HG02938 (cell line): ENCODE measurements around the gene PACRG.

ENCODE experiments used
- ATAC-seq: cut with Tn5 transposase; IDR thresholded peaks from one replicate; pipeline ENCODE4 v1.9.1; 2021; ENCODE audit warnings: mild to moderate bottlenecking, moderate library complexity; ENCODE audit not compliant: unreplicated experiment

The PACRG gene

GRCh38 chr6:163191704-163192537, 464.1 kb downstream of the PACRG start:
- no peak for ATAC-seq

- ATAC-seq, result no peak
Measured at GRCh38 chr6:163192591-163192990, 464.8 kb downstream of the PACRG start.

- ATAC-seq, result no peak
Measured at GRCh38 chr6:163193326-163193725, 465.6 kb downstream of the PACRG start.

- ATAC-seq, result no peak
Measured at GRCh38 chr6:163195721-163196691, 468.2 kb downstream of the PACRG start.

GRCh38 chr6:163197839-163198238, 470.1 kb downstream of the PACRG start:
- no peak for ATAC-seq

- ATAC-seq, result no peak
Measured at GRCh38 chr6:163198396-163198795, 470.6 kb downstream of the PACRG start.

- ATAC-seq, result no peak
Measured at GRCh38 chr6:163199371-163199770, 471.6 kb downstream of the PACRG start.

GRCh38 chr6:163200289-163200688, 472.5 kb downstream of the PACRG start:
- ATAC-seq, result no peak

GRCh38 chr6:163200694-163201093, 472.9 kb downstream of the PACRG start:
- no peak for ATAC-seq

- no peak for ATAC-seq
Measured at GRCh38 chr6:163201855-163202254, 474.1 kb downstream of the PACRG start.

- ATAC-seq, result no peak
Measured at GRCh38 chr6:163206196-163206595, 478.4 kb downstream of the PACRG start.

- no peak for ATAC-seq
Measured at GRCh38 chr6:163207431-163208383, 479.9 kb downstream of the PACRG start.

GRCh38 chr6:163209005-163209404, 481.2 kb downstream of the PACRG start:
- ATAC-seq, result no peak

- ATAC-seq, result no peak
Measured at GRCh38 chr6:163212123-163212522, 484.3 kb downstream of the PACRG start.

GRCh38 chr6:163214259-163214658, 486.5 kb downstream of the PACRG start:
- no peak for ATAC-seq

- ATAC-seq, result no peak
Measured at GRCh38 chr6:163218361-163218894, 490.7 kb downstream of the PACRG start.

- ATAC-seq, result no peak
Measured at GRCh38 chr6:163226181-163226835, 498.5 kb downstream of the PACRG start.

GRCh38 chr6:163226836-163227485, 499.2 kb downstream of the PACRG start:
- ATAC-seq, result no peak

GRCh38 chr6:163228041-163228440, 500.3 kb downstream of the PACRG start:
- no peak for ATAC-seq
